C1 segment of cervical spinal cord (tissue), 14 donors: Measurements from ENCODE around the gene RNASE4.
"Not testable (repeated sequence)": the region's sequence is repeated elsewhere in the genome, so short reads cannot be mapped to it uniquely, and the experiment has no call there.

ENCODE experiments used
- DNase-seq, 14 donors: peaks; one replicate each; lab custom pipeline; 2025; lab: John Stamatoyannopoulos, UW

Gene RNASE4

DNA sequence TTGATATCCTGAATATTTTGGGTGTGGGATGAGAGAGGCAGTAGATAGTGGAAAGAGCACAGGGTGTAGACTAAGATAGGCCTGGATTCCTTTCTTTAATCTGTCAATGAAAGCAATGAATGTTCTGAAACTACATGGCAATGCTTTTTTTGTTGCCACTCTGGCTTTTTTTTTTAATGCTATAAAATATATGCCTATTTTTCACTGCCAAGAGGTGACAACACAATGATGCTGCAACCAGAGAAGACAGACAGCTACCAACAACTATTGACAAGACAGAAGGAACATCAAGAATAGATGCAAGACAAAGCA lies 13.6 kb downstream of the RNASE4 start:
- no peak for DNase-seq

DNA sequence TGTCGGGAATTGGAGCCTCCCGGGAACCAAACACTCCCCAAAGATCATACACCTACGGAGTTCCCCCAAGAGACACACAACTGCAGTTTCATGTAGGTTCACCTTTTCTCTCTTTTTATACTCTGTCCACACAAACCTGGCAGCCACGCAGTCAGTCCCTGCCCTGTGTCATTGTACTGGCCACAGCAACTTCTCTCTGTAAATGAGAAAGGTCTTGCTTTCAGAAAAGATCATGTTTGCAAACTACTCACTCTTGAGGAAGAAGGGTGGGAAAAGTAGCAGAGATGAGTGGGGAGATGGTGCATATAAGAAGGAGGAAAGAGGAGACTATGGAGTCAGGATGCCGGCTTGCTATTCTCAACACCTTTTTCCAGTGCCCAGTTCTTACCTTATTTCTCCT lies 14.6 kb downstream of the RNASE4 start:
- DNase-seq, result no peak

DNA sequence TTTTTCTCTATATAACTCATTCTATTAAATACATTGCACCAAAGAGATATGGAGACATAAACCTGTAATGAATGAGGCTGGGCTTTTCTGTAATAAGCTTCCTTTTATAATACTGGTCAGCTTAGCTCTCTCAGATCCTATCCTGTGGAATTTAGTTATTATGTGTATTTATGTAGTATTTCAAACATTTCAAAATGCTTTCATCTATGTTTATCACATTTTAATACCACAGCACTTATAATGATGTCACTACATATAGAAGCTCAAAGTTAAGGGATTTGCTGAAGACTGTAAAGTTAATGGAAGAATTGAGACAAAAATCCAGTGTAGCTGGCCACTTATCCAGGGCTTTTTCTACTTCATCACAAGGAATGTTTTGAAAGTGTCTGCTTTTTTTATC lies 15.6 kb downstream of the RNASE4 start:
- DNase-seq, result no peak

DNA sequence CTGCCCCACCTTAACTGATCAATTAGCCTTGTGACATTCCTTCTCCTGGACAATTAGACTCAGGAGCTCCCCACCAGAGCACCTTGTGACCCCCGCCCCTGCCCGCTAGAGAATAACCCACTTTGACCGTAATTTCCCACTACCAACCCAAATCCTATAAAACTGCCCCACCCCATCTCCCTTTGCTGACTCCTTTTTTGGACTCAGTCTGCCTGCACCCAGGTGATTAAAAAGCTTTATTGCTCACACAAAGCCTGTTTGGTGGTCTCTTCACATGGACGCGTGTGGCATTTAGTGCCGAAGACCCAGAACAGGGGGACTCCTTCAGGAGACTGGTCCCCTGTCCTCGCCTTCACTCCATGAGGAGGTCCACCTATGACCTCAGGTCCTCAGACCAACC lies 16.6 kb downstream of the RNASE4 start:
- not testable (repeated sequence) for DNase-seq

DNA sequence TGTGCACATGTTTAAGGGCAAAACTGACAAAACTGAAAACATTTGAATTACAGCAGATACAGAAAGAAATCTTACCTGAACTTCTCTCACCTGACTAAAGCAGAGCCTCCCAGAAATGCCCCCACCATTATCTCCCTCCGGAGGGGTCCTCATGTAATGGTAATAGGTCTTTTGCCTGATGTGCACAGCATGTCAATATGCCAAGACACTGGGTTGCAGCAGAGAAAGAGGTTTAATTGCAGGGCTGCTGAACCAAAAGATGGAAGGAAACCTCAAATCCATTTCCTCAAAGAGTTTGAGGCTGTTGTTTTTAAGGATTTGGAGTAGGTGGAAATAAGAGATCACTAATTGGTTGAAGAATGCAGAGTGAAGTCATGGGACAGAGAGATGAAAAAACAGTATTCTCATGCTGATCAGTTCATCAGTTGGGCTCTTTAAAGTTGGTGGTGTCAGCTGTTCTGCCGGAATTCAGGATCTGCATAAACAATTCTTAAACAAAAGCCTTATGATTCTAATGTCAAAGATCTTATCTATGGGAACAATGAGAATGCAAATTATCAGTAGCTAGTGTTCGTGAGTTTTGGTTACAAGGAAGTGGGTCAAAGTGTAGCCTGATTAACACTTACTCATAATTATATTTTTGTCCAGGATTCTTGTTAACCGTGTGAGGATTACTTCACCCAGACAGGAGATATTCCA lies 22.4 kb downstream of the RNASE4 start:
- no peak for DNase-seq

DNA sequence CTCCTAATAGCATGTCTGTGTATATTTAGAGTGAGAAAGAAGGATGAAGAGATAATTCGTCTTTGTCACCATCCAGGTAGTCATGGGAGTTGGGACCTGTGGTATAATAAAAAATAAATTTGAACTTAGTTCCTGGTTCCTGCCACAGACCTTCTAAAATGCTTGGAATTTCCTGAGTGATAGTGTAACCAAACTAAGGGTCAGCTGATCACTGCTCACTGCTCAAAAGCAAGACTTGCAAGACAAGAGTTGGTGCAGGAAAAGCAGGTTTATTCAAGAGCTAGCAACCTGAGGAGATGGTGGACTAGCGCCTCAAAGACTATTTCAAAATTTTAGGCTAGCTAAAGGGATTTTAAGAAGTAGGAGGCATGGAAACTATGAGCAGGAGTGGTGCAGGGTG lies 23.3 kb downstream of the RNASE4 start:
- no peak for DNase-seq

DNA sequence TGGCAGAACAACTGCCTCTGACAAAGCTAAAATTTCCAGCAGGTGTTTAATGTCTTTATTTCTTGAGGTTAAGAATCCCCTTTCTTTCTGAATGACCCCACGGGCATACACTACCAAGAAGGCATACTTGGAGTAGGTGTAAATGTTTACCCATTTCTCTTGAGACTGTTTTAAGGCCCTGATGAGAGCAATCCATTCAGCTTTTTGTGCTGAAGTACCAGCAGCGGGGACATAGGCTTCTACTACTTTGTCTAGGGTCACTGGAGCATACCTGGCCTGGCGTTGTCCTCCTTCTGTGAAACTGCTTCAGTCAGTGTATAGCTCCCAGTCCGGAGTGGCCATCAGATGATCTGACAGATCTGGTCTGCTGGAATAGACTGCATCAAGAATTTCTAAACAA lies 26.9 kb downstream of the RNASE4 start:
- no peak for DNase-seq

DNA sequence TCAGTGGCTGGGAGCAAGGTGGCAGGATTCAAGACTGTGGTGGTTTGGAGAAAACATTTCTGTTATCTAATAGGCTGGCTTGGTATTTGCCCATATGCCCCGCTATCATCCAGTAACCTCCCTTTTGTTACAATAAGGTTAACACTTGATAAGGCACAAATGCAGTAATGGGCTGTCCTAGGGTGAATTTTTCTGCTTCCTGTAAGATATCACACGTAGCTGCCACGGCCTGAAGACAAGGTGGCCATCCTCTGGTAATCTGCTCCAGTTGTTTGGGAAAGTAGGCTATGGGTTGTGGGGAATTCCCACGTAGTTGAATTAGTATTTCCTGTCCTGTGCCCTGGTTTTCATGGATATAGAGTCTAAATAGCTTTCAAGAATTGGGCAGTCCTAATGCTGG lies 27.3 kb downstream of the RNASE4 start:
- DNase-seq, result no peak

DNA sequence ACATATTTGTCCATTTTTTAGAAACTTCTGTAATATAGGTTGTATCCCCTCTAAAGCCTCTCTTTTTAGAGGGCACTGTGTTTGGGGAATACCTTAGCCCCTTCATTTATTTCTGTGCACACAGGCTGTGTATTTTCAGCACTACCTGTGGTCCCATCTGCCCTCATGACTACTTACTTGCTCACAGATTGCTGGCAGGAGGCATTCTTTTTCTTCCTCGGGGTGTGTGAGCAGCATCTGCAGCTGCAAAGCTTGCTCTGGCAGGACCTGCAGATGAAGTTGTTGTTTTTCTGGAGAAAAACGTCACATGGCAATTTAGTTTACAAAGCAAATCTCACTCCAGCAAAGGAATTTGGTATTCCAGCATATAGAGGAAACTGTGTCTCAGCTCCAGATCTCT lies 28.5 kb downstream of the RNASE4 start:
- DNase-seq, result no peak

DNA sequence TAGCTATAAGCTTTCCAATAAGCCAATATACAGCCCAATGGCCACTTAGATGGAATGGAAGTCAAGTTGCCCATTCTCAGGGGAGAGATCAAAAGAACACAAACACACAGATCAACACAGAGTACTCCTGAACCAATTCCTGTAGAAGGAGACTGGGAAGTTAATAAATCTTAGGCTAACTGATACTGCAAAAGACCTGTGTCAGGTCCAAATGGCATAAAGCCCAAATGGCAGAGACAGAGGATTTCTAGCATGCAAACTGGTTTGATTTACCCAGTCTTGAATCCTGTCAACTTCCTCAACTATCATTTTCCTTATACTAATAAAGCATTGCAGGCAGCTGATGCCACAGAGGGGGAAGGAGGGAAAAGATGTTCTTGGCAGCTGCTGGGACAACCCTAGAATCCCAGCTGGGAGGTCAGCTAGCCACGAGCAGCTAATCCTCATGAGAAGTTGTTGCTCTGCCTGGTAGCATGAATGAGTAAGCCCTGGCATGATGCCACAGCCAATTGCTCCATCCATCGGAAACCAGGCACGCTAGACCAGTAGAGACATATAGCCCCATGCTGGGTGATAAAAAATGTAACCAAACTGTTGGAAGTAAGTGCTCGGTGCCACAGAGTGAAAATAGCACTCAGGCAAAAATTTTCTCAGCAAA lies 30.4 kb downstream of the RNASE4 start:
- peak in 7 of 14 donors; percentile 12 to 57 (median 33) for DNase-seq

DNA sequence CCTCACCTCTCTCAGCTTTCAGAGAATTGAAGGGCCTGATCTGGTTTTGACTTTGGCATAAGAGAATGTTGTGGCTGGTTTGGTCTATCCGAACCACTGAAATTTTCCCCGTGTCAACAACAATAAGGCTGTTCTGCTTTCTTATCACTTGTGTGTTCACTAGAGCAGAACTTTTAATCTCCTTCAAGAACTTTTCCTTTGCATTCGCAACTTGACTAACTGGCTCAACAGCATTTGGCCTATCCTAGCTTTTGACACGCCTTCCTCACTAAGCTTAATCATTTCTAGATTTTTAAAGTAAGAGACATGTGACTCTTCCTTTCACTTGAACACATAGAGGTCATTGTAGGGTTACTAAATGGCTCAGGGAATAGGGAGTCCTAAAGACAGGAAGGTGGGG lies 35.4 kb downstream of the RNASE4 start:
- no peak for DNase-seq

DNA sequence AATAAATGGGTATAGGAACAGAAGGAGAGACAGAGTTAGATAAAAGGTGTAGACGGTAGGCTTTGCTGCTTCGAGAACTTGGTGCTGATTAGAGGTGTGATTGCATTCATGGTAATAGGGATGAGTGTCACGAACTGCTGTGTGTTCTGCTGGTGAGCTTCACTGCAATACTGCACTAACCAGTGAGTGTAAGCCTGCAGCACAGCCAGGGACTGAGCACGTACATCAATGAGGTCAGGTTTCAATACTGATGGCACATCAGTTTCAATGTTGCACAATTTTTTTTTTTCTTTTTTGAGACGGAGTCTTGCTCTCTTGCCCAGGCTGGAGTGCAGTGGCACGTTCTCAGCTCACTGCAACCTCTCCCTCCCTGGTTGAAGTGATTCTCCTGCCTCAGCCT lies 36.4 kb downstream of the RNASE4 start:
- DNase-seq, result no peak

DNA sequence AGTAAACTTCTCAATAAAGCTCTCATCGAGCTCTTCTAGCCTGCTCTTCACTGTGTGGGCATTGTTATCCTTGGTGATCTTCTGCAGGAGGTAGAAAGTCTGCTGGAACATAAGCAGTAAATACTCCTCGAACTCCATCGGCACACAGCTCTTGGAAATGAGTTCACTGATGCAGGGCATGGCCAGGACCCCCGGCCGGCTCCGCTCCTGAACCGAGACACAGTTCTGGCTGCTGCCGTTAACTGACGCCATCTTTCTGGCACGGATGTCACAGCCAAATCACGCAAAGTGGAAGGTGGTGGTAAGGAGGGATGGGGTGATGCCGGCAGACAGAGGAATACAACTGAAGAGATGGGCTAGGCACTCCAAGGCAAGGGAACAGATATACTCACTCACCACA lies 37.7 kb downstream of the RNASE4 start:
- DNase-seq, result no peak

DNA sequence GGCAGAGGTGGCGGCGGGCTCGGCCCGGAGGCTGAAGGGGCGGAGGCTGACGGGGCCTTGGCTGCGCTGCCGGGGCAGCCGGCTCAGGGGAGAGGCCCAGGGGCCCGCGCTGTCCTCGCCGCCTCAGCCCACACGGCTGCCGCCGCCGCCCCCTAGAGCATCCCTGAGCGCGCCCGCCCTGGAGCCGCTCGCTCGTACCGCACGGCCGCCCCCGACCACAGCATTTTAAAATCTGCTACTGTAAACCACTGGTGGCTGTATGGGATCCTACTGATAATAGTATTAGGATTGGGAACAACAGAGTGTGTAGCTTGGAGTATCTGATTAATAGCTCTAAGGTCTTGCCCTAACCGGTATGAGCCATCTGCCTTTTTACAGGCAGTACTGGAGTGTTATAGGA lies 39.1 kb downstream of the RNASE4 start:
- DNase-seq, result peak in 1 of 14 donors; percentile 14

DNA sequence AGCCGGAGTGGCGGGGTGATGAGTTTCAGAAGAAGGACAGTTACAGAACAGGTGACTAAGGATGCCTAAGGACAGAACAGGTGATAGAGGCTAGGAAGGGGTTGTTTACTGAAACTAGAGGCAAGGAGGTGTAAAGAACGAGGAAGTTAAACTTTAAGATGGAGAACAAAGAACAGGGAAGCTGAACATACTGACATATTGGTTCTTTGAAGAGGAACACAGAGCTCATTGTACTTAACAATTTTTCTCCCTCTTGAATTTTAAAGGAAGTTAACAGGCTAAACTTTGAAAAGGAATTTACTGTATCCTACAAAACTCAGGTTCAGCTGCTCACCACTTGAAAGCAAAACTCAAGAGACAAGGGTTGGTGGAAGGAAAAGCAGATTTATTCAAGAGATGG lies 41.8 kb downstream of the RNASE4 start:
- not testable (repeated sequence) for DNase-seq

DNA sequence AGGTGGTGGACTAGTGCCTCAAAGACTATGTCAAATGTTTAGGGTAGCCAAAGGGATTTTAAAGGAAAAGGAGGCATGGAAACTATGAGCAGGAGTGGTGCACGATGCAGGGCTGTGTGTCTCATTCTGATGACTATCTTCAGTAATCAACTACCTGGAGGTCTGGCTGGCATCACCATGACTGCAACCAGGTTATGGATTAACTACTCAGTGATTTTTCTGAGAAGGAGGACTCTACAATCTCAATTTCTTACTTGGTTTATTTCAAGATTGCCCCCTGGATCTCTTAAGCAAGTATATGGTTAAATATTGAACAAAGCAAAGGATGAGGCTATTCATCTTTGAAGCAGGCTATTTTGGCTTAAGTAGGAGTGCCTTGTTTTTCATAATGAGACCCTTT lies 42.2 kb downstream of the RNASE4 start:
- no peak for DNase-seq

DNA sequence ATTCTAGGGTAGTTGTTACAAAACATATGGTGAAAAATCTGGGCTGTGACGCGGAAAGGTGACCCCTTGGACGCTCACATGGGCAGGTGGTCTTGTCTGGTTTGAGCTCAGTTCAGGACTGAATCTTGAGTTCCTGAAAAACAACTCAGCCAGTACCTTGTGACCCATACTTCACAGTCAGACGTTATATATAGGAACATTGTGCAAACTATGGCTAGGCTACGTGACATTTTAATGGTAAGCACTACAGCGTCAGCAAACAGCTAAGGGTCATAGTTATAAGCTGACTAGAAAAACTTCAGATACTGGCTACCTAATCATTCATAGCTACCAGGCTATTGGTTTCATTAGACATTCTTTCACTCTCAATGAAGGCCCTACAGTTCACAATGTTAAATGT lies 46.5 kb downstream of the RNASE4 start:
- DNase-seq, result no peak

DNA sequence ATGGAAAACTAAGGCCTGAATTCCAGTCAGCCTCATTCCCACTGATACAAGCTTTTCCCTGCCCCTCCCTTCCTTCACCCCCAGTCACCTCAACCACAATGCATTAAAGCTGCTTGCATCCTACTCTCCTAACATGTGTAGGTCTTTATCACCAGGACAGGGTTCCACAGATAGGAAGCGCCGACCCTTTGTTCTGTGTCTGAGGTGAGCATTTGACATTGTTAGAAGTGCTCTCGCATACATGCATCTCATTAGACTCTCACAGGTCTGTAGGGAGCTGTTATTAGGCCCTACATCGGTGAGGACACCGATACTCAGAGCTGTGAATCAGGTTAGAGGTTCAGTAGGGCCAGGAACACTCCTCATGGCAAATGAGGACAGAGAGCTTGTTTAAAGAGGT lies 48.1 kb downstream of the RNASE4 start:
- DNase-seq, result no peak

DNA sequence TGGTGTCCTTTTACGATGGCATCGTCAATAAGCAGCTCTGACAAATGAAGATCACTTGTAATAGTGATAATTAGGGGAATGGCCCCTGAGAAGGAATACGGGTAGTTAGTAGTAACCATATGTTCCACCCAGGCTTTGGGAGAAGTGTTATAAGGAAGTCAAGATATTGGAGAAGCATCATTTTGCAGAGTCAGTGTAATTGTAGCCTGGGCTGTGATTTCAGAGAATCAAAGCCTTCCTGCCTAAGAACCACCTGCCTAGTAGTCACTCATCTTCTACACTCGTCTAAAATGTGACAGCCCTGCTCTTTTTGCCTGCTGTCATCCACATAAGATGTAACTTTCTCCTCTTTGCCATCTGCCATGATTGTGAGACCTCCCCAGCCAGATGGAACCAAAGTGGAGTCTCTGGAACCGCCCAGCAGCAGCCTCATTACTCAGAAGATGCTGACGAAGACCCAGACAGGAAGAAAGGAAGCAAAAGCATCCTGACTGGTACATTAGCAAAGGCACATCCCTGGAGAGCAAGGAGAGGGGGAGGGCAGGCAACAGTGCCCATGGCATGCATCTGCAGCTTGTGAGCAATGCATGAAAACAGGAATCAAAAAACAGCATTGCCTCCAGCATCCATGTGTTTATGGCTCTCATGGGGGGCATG lies 48.7 kb downstream of the RNASE4 start:
- no peak for DNase-seq

DNA sequence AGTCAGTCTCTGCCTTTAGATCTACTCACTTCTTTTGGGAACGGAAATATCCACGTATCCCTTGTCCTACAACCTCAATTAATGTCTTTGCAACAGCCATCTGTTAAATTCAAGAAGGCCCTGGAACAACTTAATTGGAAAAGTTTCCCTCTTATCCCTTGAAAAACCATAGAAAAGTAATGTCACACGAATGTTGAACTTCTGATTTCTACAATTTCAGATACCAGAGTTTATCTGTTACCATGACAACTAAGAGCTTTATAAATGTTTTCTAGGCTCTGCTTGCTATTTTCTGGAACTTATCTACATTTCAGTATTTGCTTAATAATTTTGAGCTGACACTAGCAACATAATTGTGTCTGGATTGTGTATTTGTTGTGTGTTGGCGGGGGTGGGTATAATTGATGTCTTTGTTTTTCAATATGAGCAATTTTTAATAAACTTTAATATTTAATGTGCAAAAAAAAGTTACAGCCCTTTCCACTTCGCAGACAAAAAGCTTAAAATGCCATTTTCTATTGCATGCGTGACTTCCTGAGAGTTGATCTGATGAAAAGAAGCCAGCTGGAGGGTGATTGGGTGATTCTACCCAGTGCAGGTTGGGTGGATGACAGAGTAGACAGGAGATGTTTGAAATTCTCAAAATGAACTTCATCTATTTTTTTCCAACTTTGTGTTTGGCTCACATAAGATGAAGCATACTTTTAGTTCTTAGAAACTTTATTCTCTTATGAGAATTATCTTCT lies 49.5 kb downstream of the RNASE4 start:
- DNase-seq, result no peak

DNA sequence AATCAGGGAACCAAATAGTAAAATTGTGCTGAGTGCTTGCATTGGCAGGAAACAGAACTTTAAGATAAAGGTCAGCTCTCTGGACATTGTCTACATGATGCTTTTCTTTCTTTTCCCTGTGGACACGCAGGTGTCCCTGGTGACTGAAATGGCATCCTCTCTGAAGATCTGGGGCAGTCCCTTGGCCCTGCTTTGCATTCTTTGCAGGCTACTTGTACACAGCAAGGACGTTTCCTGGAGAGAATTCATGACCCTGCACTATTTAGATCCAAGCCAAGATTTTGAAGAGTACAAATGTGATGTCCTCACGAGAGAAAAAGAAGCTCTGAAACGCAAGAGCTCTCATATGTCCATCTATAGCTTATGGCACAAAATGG lies 50.1 kb downstream of the RNASE4 start:
- DNase-seq, result no peak

DNA sequence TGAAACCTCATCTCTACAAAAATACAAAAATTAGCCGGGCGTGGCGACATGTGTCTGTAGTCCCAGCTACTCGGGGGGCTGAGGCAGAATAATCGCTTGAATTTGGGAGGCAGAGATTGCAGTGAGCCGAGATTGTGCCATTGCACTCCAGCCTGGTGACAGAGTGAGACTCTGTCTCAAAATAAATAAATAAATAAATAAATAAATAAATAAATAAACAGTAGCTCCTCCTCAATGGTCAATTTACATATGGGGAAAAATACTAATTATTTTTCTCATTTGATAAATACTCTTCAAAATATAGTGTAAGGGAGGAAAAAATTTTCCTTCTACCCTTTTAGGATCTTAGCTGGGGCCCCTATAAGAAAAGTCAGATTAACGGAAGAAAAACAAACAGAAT lies 53.9 kb downstream of the RNASE4 start:
- DNase-seq, result not testable (repeated sequence)

DNA sequence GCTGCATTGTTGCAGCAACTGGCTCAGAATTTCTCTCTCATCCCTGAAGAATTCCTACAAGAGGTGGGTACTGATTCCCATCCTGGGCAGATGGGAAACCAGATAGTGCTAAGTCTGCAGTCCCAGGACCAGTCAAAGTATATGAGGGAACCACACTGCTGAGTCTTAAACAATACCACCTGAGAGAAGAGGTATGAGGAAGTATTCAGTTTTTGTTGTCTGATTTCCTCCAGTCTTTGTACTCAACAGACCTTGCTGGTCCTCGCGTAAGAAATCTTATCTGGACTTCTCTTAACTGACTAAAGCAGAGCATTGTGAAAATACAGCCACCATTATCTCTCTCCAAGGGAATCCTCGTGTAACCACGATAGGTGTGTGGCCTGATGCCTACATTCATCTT lies 57.8 kb downstream of the RNASE4 start:
- no peak for DNase-seq
